ENCODE results near the gene PPFIA2. TPM values are rescaled to one million over a fixed set of nuclear protein-coding genes. Genes with fewer than 3 reads are reported as not detected.

Gene PPFIA2
- polyA plus RNA-seq, 1 donor from 2014 or later: 65.3 TPM

- H2AFZ ChIP-seq (ENCODE audit: low read depth, low read length): peak overlapping the region; percentile 41
- H3K9me3 ChIP-seq (ENCODE audit: low read length): no peaks in the 10 kb centered on the region
- TF ChIP-seq TAF1 (IDR thresholded peaks at IDR 0.05; ENCODE audit: low read depth): no peak
- TF ChIP-seq SMC3 (conservative IDR thresholded peaks at IDR 0.05; ENCODE audit: poor library complexity): no peak
- TF ChIP-seq EP300 (conservative IDR thresholded peaks at IDR 0.05; ENCODE audit: poor library complexity, severe bottlenecking): no peak
- TF ChIP-seq, protein P1, sequence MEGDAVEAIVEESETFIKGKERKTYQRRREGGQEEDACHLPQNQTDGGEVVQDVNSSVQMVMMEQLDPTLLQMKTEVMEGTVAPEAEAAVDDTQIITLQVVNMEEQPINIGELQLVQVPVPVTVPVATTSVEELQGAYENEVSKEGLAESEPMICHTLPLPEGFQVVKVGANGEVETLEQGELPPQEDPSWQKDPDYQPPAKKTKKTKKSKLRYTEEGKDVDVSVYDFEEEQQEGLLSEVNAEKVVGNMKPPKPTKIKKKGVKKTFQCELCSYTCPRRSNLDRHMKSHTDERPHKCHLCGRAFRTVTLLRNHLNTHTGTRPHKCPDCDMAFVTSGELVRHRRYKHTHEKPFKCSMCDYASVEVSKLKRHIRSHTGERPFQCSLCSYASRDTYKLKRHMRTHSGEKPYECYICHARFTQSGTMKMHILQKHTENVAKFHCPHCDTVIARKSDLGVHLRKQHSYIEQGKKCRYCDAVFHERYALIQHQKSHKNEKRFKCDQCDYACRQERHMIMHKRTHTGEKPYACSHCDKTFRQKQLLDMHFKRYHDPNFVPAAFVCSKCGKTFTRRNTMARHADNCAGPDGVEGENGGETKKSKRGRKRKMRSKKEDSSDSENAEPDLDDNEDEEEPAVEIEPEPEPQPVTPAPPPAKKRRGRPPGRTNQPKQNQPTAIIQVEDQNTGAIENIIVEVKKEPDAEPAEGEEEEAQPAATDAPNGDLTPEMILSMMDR (IDR thresholded peaks at IDR 0.05; ENCODE audit: poor library complexity, severe bottlenecking): no peak
- TF ChIP-seq, protein P2, sequence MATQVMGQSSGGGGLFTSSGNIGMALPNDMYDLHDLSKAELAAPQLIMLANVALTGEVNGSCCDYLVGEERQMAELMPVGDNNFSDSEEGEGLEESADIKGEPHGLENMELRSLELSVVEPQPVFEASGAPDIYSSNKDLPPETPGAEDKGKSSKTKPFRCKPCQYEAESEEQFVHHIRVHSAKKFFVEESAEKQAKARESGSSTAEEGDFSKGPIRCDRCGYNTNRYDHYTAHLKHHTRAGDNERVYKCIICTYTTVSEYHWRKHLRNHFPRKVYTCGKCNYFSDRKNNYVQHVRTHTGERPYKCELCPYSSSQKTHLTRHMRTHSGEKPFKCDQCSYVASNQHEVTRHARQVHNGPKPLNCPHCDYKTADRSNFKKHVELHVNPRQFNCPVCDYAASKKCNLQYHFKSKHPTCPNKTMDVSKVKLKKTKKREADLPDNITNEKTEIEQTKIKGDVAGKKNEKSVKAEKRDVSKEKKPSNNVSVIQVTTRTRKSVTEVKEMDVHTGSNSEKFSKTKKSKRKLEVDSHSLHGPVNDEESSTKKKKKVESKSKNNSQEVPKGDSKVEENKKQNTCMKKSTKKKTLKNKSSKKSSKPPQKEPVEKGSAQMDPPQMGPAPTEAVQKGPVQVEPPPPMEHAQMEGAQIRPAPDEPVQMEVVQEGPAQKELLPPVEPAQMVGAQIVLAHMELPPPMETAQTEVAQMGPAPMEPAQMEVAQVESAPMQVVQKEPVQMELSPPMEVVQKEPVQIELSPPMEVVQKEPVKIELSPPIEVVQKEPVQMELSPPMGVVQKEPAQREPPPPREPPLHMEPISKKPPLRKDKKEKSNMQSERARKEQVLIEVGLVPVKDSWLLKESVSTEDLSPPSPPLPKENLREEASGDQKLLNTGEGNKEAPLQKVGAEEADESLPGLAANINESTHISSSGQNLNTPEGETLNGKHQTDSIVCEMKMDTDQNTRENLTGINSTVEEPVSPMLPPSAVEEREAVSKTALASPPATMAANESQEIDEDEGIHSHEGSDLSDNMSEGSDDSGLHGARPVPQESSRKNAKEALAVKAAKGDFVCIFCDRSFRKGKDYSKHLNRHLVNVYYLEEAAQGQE (IDR thresholded peaks at IDR 0.05; ENCODE audit: borderline replicate concordance): no peak
- no peak for TF ChIP-seq MXI1 (conservative IDR thresholded peaks at IDR 0.05; ENCODE audit: poor library complexity, severe bottlenecking)
- TF ChIP-seq POLR2AphosphoS5 (IDR thresholded peaks at IDR 0.05): no peak
- TF ChIP-seq EZH2 (IDR thresholded peaks at IDR 0.05; ENCODE audit: borderline replicate concordance, insufficient read depth, low read length, poor library complexity, severe bottlenecking): no peak
- TF ChIP-seq RAD21 (conservative IDR thresholded peaks at IDR 0.05): no peak
- H3K27me3 ChIP-seq (ENCODE audit: insufficient read depth, low read depth, low read length): peaks cover 3% of the 10 kb centered on the region
- H3K4me2 ChIP-seq (ENCODE audit: low read length): peak overlapping the region; percentile 95
- no peaks in the 10 kb centered on the region for H3K9me2 ChIP-seq (ENCODE audit: insufficient read depth, low read length)
- H3K79me2 ChIP-seq (replicated peaks; ENCODE audit: insufficient read depth, low read length): peaks cover 33% of the 10 kb centered on the region
- no peaks in the 10 kb centered on the region for H3K36me3 ChIP-seq (ENCODE audit: insufficient read depth, low read length)
- H4K20me1 ChIP-seq (ENCODE audit: insufficient read depth): no peaks in the 10 kb centered on the region
- peaks cover 3% of the 10 kb centered on the region for H3F3A ChIP-seq (ENCODE audit: insufficient read depth, low read length, poor library complexity, severe bottlenecking)
- peak overlapping the region; percentile 93 for H3K9ac ChIP-seq (ENCODE audit: low read length)
- H3K27ac ChIP-seq (ENCODE audit: low read length): peak overlapping the region; percentile 94
- peak overlapping the region; percentile 76 for H3K4me3 ChIP-seq (ENCODE audit: low read length)
Measured at GRCh38 chr12:81757731-81758365, 1.3 kb downstream of the PPFIA2 start.

DNA sequence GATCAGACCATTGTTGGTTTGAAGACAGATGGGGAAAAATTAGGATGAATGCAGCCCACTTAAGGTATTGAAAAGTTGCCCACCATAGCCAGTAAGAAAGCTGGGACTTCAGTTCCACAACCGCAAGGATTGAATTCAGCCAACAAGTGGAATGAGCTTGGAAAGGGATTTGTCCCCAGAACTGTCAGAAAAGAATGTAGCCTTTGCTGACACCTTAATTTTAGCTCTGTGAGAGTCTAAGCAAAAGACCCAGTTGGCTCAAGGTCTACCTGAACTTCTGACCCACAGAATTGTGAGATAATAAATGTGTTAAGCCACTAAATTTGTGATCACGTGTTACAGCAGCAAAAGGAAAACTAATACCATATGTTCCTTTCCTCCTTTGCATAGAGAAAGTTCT, 29.4 kb downstream of the PPFIA2 start:
- no peak overlapping the region for H3K4me3 ChIP-seq (ENCODE audit: low read length)
- H2AFZ ChIP-seq (ENCODE audit: low read depth, low read length): no peak overlapping the region
- H3K9me3 ChIP-seq (ENCODE audit: low read length): no peaks in the 10 kb centered on the region
- H3K4me2 ChIP-seq (ENCODE audit: low read length): no peak overlapping the region
- H3K27me3 ChIP-seq (ENCODE audit: insufficient read depth, low read depth, low read length): no peaks in the 10 kb centered on the region
- no peak overlapping the region for H3K9ac ChIP-seq (ENCODE audit: low read length)
- no peaks in the 10 kb centered on the region for H4K20me1 ChIP-seq (ENCODE audit: insufficient read depth)
- H3K27ac ChIP-seq (ENCODE audit: low read length): no peak overlapping the region
- no peaks in the 10 kb centered on the region for H3K36me3 ChIP-seq (ENCODE audit: insufficient read depth, low read length)
- no peaks in the 10 kb centered on the region for H3K9me2 ChIP-seq (ENCODE audit: insufficient read depth, low read length)
- no peaks in the 10 kb centered on the region for H3F3A ChIP-seq (ENCODE audit: insufficient read depth, low read length, poor library complexity, severe bottlenecking)
- TF ChIP-seq, protein P1 (IDR thresholded peaks at IDR 0.05; ENCODE audit: poor library complexity, severe bottlenecking): no peak
- TF ChIP-seq EZH2 (IDR thresholded peaks at IDR 0.05; ENCODE audit: borderline replicate concordance, insufficient read depth, low read length, poor library complexity, severe bottlenecking) (no peak), RAD21 (conservative IDR thresholded peaks at IDR 0.05) (no peak), POLR2AphosphoS5 (IDR thresholded peaks at IDR 0.05) (no peak), MXI1 (conservative IDR thresholded peaks at IDR 0.05; ENCODE audit: poor library complexity, severe bottlenecking) (no peak), TAF1 (IDR thresholded peaks at IDR 0.05; ENCODE audit: low read depth) (no peak), EP300 (conservative IDR thresholded peaks at IDR 0.05; ENCODE audit: poor library complexity, severe bottlenecking) (no peak), SMC3 (conservative IDR thresholded peaks at IDR 0.05; ENCODE audit: poor library complexity) (no peak)
- TF ChIP-seq, protein P2 (IDR thresholded peaks at IDR 0.05; ENCODE audit: borderline replicate concordance): no peak
- H3K79me2 ChIP-seq (replicated peaks; ENCODE audit: insufficient read depth, low read length): no peaks in the 10 kb centered on the region

Measured in neural cell (in vitro differentiated cells).